GM21526 (cell line): ENCODE results near the gene OSCP1.

ENCODE experiments used
- ATAC-seq: cut with Tn5 transposase; IDR thresholded peaks from one replicate; pipeline ENCODE4 v1.9.1; 2021; ENCODE audit warnings: moderate library complexity; ENCODE audit not compliant: unreplicated experiment, low FRiP score

OSCP1 gene

GRCh38 chr1:36450919-36451305 is 661 bp upstream of the OSCP1 start:
- ATAC-seq, result no peak

- no peak for ATAC-seq
Measured at GRCh38 chr1:36448530-36449056, 1.7 kb downstream of the OSCP1 start.

- ATAC-seq, result no peak
Measured at GRCh38 chr1:36447450-36447849, 2.8 kb downstream of the OSCP1 start.

GRCh38 chr1:36446746-36447145 is 3.5 kb downstream of the OSCP1 start:
- ATAC-seq, result no peak

GRCh38 chr1:36446271-36446670 is 4.0 kb downstream of the OSCP1 start:
- ATAC-seq, result no peak

GRCh38 chr1:36443297-36443696 is 7.0 kb downstream of the OSCP1 start:
- no peak for ATAC-seq

- no peak for ATAC-seq
Measured at GRCh38 chr1:36442337-36442736, 7.9 kb downstream of the OSCP1 start.

- ATAC-seq, result no peak
Measured at GRCh38 chr1:36440646-36441045, 9.6 kb downstream of the OSCP1 start.

GRCh38 chr1:36440044-36440443 is 10.2 kb downstream of the OSCP1 start:
- no peak for ATAC-seq

GRCh38 chr1:36438715-36439114 is 11.5 kb downstream of the OSCP1 start:
- ATAC-seq, result no peak

- ATAC-seq, result no peak
Measured at GRCh38 chr1:36436821-36437220, 13.4 kb downstream of the OSCP1 start.

- ATAC-seq, result no peak
Measured at GRCh38 chr1:36433102-36433501, 17.1 kb downstream of the OSCP1 start.

GRCh38 chr1:36432616-36433015 is 17.6 kb downstream of the OSCP1 start:
- no peak for ATAC-seq

GRCh38 chr1:36425791-36426190 is 24.5 kb downstream of the OSCP1 start:
- no peak for ATAC-seq

GRCh38 chr1:36421649-36422048 is 28.6 kb downstream of the OSCP1 start:
- no peak for ATAC-seq

GRCh38 chr1:36420836-36421317 is 29.4 kb downstream of the OSCP1 start:
- peak; percentile 50 for ATAC-seq

- ATAC-seq, result no peak
Measured at GRCh38 chr1:36420409-36420808, 29.8 kb downstream of the OSCP1 start.

- ATAC-seq, result no peak
Measured at GRCh38 chr1:36419569-36419968, 30.7 kb downstream of the OSCP1 start.

GRCh38 chr1:36419140-36419539 is 31.1 kb downstream of the OSCP1 start:
- ATAC-seq, result no peak

GRCh38 chr1:36417931-36418330 is 32.3 kb downstream of the OSCP1 start:
- no peak for ATAC-seq

- ATAC-seq, result no peak
Measured at GRCh38 chr1:36415661-36416326, 34.5 kb downstream of the OSCP1 start.

GRCh38 chr1:36414384-36414783 is 35.9 kb downstream of the OSCP1 start:
- no peak for ATAC-seq
